GM10266 (cell line): ENCODE results near the gene PRR14.

Source experiments
- DNase-seq: peaks from one replicate; pipeline ENCODE4 v3.0.0; 2012; ENCODE audit errors: extremely low spot score
- TF ChIP-seq, protein P1 (sequence below): IDR thresholded peaks from 2 replicates; pipeline ENCODE4 v1.5.1; 2012; ENCODE audit warnings: mild to moderate bottlenecking, low read depth; ENCODE audit not compliant: control insufficient read depth, insufficient read depth; ENCODE audit errors: missing control alignments

Gene PRR14

DNA sequence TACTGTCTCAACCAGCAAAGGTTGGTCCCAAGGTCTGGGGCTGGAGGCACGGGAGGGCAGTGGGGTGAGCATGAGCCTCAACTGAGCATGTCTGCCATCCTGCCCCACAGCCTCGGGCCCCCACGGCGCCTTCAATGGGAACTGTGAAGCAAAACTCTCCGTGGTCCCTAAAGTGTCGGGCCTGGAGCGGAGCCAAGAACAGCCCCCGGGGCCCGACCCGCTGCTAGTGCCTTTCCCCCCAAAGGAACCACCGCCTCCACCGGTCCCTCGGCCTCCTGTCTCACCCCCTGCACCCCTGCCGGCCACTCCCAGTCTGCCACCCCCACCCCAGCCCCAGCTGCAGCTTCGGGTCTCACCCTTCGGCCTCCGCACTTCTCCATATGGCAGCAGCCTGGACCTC is 11.7 kb downstream of the PRR14 start:
- no peak for DNase-seq
- TF ChIP-seq, protein P1, sequence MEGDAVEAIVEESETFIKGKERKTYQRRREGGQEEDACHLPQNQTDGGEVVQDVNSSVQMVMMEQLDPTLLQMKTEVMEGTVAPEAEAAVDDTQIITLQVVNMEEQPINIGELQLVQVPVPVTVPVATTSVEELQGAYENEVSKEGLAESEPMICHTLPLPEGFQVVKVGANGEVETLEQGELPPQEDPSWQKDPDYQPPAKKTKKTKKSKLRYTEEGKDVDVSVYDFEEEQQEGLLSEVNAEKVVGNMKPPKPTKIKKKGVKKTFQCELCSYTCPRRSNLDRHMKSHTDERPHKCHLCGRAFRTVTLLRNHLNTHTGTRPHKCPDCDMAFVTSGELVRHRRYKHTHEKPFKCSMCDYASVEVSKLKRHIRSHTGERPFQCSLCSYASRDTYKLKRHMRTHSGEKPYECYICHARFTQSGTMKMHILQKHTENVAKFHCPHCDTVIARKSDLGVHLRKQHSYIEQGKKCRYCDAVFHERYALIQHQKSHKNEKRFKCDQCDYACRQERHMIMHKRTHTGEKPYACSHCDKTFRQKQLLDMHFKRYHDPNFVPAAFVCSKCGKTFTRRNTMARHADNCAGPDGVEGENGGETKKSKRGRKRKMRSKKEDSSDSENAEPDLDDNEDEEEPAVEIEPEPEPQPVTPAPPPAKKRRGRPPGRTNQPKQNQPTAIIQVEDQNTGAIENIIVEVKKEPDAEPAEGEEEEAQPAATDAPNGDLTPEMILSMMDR, result no peak

DNA sequence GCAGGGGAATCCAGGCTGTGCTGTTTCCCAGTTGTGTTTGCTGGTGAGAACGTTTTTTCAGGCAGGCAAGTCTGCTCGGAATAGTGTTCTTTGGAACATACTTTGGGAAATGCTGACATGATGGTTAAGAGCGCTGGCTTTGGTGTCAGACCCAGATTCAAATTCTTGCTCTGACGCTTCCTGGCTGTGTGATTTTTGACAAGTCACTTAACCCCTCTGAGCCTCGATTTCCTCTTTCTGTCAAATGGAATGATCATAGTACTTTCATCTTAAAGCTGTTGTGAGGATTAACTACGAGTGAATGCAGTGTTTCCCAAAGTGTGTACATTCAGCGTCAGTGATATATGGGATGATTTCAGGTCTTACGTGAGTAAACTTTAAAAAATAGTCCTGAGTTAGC is 12.3 kb downstream of the PRR14 start:
- TF ChIP-seq, protein P1, result no peak
- peak; percentile 2 for DNase-seq

DNA sequence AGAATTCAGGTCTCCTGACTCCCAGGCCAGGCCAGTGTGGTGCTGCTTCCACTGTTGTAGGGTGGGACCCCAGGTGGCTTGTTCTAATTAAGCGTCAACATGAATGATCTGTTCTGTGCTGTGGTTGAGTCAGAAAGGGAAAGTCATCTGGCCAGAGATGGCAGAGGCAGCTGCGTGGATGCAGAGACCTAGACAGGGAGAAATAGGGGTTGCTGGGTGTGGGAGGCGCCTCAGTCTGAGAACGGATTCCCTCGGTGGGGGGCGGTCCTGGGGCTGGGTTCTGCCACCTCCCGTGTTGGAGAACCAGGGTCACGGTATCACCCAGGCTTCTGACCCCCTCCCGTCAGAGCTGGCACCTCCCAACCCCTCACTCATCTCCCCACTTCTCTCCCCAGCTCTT is 13.1 kb downstream of the PRR14 start:
- TF ChIP-seq, protein P1, result no peak
- DNase-seq, result peak; percentile 32

DNA sequence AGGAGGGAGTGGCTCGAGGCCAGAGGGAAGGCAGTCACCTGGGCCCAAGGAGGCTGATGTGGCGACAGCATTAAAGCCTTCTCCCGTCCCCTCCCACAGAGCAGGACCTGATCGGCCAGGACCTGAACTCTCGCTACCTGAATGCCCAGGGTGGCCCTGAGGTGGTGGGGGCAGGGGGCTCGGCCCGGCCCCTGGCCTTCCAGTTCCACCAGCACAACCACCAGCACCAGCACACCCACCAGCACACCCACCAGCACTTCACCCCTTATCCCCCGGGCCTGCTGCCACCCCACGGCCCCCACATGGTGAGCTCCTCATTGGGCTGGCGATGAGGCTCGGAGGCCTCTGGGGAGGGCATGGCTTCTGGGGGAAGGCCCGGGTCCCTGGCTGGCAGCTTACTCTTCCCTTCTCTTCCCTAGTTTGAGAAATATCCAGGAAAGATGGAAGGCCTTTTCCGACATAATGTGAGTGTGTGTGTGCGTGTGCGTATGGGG is 13.9 kb downstream of the PRR14 start:
- TF ChIP-seq, protein P1, result no peak
- peak; percentile 10 for DNase-seq

DNA sequence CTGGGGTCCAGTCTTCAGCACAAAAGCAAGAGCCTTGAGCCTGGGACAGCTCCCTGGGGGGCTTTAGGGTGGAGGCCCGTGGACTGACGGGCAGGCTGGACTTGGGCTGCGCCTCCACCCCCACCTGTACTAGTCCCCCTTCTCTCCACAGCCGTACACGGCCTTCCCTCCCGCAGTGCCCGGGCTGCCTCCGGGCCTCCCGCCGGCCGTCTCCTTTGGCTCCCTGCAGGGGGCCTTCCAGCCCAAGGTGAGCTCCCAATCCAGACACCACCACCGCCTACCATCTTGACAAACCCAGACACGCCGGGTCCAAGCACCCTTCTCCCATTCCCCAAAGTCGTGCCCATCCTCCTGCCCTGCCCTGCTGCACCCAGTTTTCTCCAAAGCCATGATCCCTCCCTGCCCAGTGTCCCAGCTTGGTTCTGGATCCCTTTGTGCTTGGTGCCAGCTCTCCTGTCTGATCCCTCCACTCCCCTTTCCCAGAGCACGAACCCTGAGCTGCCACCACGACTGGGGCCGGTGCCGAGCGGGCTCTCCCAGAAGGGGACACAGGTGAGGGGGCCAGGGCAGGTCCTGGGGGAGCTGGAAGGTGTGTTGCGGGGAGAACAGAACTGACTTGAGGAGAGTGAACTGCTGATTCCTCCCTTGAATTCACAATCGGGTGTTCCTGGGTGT is 14.5 kb downstream of the PRR14 start:
- peak; percentile 33 for DNase-seq
- TF ChIP-seq, protein P1, result no peak

DNA sequence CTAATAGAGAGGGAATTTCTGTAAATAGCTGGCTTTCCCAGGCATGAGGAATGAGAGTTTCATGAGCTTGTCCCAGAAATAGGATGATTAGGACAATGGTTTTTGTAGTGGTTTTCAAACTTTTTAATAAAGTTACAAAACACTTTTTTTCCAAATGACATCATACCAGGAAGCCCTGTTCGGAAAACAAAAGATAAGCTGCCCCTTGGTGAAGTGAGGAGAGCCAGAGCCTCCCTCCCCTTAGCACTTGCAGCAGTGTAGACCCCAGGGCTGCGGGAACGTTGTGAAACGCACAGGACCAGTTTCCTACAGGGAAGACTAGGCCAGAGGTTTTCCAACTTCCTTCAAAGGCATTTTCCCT is 15.1 kb downstream of the PRR14 start:
- DNase-seq, result no peak
- TF ChIP-seq, protein P1, result no peak

DNA sequence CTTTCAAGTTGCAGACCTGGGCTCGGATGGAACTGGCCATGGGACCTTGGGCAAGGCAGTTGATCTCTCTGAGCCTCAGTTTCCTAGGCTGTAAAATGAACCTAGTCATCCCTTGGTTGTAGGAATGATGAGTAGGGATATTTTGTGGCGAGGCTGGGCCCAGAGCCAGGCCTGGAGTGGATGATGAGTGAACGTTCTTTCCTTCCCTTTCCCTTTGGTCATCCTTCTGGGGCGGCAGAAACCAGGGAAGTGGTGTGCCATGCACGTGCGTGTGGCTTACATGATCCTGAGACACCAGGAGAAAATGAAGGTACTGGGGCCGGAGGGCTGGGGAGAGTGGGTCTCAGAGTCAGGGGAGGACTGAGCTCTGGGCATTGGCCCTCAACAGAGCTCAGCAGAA is 15.9 kb downstream of the PRR14 start:
- TF ChIP-seq, protein P1, result no peak

More for the DNA sequence above, 15.9 kb downstream of the PRR14 start:
- no peak for DNase-seq
